Diencephalon (tissue), 1 donor: Measurements from ENCODE around the gene SOX14. TPM values are rescaled to one million over a fixed set of nuclear protein-coding genes. Genes with fewer than 3 reads are reported as not detected.

Source experiments
- total RNA-seq: library from RNA; depleted of rRNA; stranded (reverse); fragments of >200 nt; gene quantifications from one replicate; pipeline ENCODE4 v1.2.3, GENCODE V29; 2014

SOX14 gene
- 1.4 TPM for total RNA-seq

DNA sequence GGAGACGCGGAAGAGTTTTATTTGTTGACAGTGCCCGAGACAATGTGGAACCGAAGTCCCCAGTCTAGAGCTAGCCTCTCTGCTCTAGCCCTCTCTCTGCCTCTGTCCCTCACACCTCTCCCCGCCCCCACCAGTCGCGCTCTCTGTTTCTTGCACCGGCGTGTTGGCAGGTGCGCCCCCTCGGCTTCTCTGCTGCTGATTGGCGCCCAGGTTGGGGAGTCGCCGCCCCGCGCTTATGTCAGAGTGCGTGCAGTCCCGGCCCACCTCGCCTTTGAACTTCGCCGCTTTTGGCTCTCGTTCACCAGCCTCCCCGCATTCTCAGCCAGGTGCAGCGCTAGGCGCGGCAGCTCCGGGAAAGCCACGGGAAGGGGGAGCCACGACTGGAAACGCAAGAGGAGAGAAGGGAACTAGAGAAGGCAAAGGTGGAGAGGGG, at the start of gene SOX14:
SOX14 (plus strand) TSS at position 315 of the 433 bp plus-strand sequence. CDS start 470 bp downstream, outside the sequence.

Other genes starting within 250 kb of the SOX14 start
- gene CLDN18, start 245.8 kb downstream of the SOX14 start, total RNA-seq = not detected